ENCODE measurements around the gene CASTOR1.

Gene CASTOR1

DNA sequence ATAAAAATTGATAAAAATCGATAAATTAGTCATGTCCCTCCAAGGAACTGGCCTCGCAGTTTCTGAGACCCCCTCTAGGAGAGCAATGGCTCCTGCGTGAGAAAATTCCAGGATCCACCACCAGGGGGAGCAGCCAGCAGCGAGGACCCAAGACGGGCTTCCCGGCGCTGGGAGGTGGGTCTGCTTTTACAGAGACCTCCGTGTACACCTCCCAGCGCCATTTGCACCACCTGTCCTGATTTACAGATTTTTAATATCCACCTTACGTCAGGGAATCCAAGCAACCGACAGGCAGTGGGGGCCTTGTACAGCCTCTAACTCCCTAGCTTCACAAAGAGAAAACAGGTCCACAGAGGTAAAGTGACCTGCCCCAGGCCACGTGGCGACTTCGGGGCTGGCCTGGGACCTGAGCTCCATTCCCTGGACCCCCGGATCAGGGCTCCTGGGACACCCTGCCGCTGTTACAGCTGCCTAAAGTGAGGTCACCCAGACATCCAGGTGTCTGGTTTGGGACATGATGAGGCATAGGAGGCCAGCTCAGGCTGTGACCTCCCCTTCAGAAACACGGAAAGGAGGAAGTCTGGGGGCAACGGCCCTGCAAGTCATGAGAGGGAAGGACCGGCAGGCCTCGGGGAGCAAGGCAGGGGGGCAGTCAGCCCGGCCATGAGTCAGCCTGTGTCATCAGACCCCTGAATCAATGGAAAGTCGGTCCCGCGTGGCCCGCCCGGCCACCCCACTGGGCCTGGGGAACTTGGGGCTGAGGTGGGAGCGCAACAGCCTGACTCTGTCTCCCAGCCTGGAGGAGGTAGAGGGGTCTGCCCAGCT lies 26.2 kb downstream of the CASTOR1 start:
- peaks cover 41% of the 10 kb centered on the region for H3K4me1 Mint-ChIP-seq
- H3K9me3 Mint-ChIP-seq, result no peaks in the 10 kb centered on the region
- H3K27ac Mint-ChIP-seq, result peak overlapping the region; percentile 69
- ATAC-seq, result no peak
- H3K27me3 Mint-ChIP-seq, result no peaks in the 10 kb centered on the region
- DNase-seq, result peak; percentile 92
- peaks cover 27% of the 10 kb centered on the region for H3K36me3 Mint-ChIP-seq (ENCODE audit: low read depth)
- peak overlapping the region; percentile 96 for H3K4me3 Mint-ChIP-seq

DNA sequence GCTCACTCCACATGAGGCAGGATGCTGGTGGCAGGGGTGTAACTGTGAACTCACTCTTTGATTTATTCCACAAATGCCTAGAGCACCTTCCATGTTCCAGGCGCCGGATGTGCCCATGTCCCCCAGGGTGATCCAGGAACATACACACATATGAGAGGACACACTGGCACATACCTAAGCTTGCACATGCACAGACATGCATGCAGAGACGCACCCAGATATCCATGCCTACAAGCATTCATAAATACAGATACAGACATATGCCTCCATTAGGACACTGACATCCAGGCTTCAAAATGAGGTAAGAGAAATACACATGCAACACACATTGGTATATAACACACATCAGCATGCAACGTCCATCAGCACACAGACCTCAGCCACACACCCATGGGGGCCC lies 27.2 kb downstream of the CASTOR1 start:
- peaks cover 27% of the 10 kb centered on the region for H3K36me3 Mint-ChIP-seq (ENCODE audit: low read depth)
- peak overlapping the region; percentile 96 for H3K4me3 Mint-ChIP-seq
- DNase-seq, result no peak
- no peaks in the 10 kb centered on the region for H3K27me3 Mint-ChIP-seq
- ATAC-seq, result no peak
- H3K4me1 Mint-ChIP-seq, result peaks cover 33% of the 10 kb centered on the region
- H3K27ac Mint-ChIP-seq, result peak overlapping the region; percentile 59
- H3K9me3 Mint-ChIP-seq, result no peaks in the 10 kb centered on the region

DNA sequence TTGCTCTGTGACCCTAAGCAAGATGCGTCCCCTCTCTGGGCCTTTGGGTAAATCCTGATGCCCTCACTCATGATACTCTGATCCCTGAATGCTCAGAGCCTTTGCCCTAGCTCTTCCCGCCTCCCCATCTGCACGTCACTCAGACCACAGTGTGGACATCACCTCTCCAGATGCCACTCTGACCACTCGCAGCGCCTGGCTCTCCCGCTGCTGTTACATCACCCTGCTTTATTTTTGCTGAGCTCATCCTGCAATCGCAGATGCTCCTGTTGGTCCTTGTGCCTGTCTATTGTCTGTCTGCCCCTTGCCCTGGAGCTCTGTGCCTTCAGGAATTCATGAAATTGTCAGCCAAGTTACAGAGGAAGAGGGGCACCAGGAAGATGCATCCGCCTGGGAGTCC lies 28.2 kb downstream of the CASTOR1 start:
- H3K9me3 Mint-ChIP-seq, result no peaks in the 10 kb centered on the region
- H3K4me1 Mint-ChIP-seq, result peaks cover 28% of the 10 kb centered on the region
- H3K27me3 Mint-ChIP-seq, result no peaks in the 10 kb centered on the region
- no peak overlapping the region for H3K27ac Mint-ChIP-seq
- no peak overlapping the region for H3K4me3 Mint-ChIP-seq
- DNase-seq (no peak), ATAC-seq (no peak)
- H3K36me3 Mint-ChIP-seq (ENCODE audit: low read depth), result peaks cover 24% of the 10 kb centered on the region

DNA sequence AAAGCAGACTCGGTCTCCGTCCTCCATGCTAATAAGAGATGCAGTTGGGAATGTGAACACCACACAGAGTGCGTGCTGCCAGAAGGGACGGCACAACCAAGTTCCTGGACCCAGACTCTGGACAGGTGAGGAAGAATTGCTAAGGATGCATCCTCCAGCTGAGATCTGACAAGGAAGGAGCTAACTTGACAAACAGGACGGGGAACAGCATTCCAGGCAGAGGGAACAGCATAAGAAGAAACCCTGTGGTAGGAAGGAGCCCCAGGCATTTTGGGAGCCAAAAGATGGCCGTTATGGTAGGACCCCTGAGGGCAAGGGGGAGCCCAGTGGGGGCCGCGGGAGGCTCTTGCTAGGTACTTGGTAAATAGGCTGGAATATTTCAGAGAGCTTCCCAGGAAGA lies 28.6 kb downstream of the CASTOR1 start:
- H3K36me3 Mint-ChIP-seq (ENCODE audit: low read depth), result peaks cover 21% of the 10 kb centered on the region
- H3K27me3 Mint-ChIP-seq, result no peaks in the 10 kb centered on the region
- peaks cover 25% of the 10 kb centered on the region for H3K4me1 Mint-ChIP-seq
- H3K9me3 Mint-ChIP-seq, result no peaks in the 10 kb centered on the region
- ATAC-seq, result no peak
- H3K4me3 Mint-ChIP-seq, result no peak overlapping the region
- no peak for DNase-seq
- no peak overlapping the region for H3K27ac Mint-ChIP-seq

DNA sequence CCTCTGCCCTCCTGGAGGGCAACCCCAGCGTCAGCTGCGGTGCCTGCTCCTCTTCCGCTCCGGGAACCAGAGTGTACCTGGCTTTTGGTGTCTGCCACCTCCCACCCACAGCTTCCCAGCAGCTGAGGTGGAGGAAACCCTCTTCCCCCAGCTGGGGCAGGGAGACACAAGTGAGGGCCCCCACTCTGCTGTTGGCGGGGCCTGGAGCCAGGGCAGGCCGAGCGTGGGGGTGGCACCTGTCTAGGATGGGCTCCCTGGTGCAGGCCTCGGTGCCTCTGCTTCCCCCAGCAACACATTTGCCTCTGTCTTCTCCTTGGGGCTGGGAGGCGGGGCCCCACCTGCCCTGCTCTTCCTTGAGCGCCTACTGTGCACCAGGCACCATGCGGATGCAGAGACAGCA lies 29.0 kb downstream of the CASTOR1 start:
- H3K27me3 Mint-ChIP-seq, result no peaks in the 10 kb centered on the region
- ATAC-seq, result no peak
- H3K9me3 Mint-ChIP-seq, result no peaks in the 10 kb centered on the region
- H3K27ac Mint-ChIP-seq, result no peak overlapping the region
- peaks cover 24% of the 10 kb centered on the region for H3K4me1 Mint-ChIP-seq
- peaks cover 18% of the 10 kb centered on the region for H3K36me3 Mint-ChIP-seq (ENCODE audit: low read depth)
- no peak overlapping the region for H3K4me3 Mint-ChIP-seq
- DNase-seq, result no peak

DNA sequence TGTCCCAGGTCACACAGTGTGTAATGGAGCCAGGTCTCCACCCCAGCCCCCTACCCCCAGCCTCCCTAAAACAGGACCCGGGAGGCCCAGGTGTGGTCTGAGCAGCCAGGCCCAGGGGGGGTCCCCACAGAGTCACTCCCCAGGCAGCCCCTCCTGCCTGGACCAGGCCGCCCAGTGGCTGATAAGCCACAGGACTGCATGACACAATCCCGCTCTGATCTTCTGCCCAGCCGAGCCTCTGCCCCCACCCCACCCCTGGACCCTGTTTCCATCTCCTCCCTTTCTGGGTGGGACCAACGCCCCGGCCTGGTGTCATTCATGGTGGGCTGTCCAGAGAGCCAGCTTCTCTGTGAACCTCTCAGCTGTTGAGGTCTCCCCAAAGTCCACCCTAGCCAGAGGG lies 35.0 kb downstream of the CASTOR1 start:
- Mint-ChIP-seq H3K36me3 (ENCODE audit: low read depth) (no peaks in the 10 kb centered on the region), H3K27me3 (no peaks in the 10 kb centered on the region), H3K4me1 (peaks cover 36% of the 10 kb centered on the region), H3K4me3 (no peak overlapping the region), H3K27ac (no peak overlapping the region), H3K9me3 (no peaks in the 10 kb centered on the region)
- no peak for ATAC-seq
- DNase-seq, result no peak

DNA sequence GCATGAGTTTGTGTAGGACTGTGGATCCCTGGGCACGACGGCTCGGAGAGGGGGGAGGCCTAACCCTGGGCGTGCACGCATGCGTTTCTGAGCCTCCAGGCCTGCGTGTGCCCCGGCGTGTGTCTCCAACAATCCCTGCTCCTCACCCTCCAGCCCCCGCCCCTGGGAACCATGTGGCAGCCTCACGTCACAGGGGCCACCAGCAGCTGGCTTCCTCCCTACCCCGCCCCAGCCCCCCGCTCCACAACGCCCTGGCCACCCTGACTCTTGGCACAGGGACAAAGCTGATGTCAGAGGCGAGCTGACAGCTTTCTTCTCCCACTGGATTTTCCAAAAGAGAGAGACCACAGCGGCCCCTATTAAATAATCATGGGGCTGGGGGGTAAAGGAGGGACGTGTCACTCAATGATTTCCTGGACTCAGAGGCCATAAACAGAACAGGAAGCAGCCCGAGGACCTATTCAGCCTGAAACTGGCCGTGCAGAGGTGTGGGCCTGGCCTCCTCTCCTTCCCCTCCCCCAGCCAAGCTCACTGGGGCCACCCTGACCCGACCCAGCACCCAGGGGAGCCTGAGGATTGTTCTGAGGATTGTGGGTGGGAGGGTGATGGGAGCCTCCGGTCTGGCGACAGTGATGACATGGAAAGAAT lies 36.0 kb downstream of the CASTOR1 start:
- Mint-ChIP-seq H3K4me1 (peaks cover 40% of the 10 kb centered on the region), H3K36me3 (ENCODE audit: low read depth) (no peaks in the 10 kb centered on the region), H3K27ac (peak overlapping the region; percentile 59), H3K27me3 (no peaks in the 10 kb centered on the region), H3K4me3 (no peak overlapping the region), H3K9me3 (no peaks in the 10 kb centered on the region)
- DNase-seq (no peak), ATAC-seq (no peak)

DNA sequence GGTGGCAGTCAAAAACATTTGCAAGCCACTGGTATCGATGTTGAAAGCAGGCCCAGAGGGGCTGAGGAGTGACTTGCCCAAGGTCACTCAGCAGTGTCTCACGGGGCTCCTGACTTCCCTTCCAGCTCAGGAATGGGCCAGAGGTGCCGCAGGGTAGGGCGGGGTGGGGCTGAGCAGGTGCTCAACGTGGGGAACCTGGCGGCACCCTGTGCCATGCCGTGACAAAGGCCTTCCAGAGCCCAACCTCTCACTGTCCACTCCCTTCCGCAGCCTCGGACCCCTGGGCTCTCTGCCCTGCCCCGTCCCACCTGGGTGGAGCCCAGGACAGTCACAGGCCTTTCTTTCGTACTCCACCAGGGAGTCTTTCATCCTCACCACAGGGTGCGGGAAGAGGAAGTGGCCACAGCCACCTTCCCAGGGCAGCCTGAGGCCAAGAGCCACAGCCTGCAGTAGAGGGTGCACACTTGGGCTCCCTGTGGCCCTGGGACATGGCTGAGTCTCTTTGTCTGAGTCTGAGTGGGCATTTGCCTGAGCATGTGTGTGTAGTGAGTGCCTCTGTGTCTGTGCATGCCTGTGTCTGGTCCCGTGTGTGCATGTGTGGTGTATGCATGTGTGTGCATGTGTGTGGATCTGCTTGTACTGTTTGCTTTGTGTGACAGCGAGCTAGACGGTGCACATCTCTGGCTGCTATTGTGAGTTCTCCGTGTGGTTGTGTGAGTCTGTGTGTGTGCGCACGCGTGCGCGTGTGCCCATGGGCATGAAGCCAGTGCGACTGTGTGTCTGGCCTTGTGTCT lies 36.7 kb downstream of the CASTOR1 start:
- Mint-ChIP-seq H3K36me3 (ENCODE audit: low read depth) (no peaks in the 10 kb centered on the region), H3K4me3 (no peak overlapping the region), H3K4me1 (peaks cover 48% of the 10 kb centered on the region), H3K9me3 (no peaks in the 10 kb centered on the region), H3K27me3 (no peaks in the 10 kb centered on the region), H3K27ac (peak overlapping the region; percentile 59)
- no peak for ATAC-seq
- DNase-seq, result no peak

DNA sequence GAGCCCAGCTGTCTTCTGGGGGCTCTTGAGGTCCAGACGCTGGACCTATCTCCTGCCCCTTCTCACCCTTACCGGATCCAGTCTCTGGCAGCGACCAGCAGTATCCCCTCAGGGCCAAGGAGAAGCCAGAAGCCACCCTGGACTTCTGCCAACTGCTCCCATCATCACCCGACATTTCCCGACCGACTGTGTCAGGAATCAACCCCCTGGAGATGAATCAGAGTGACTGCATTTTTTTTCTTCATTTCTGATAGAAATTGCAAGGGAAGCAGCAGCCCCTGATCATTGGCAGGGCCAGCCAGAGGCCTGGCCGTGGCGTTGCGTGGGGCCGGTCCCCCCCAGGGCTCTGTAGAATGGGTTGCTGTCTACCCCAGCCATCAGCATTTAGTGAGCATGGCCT lies 37.6 kb downstream of the CASTOR1 start:
- H3K27me3 Mint-ChIP-seq, result no peaks in the 10 kb centered on the region
- no peaks in the 10 kb centered on the region for H3K9me3 Mint-ChIP-seq
- no peak for ATAC-seq
- H3K36me3 Mint-ChIP-seq (ENCODE audit: low read depth), result no peaks in the 10 kb centered on the region
- no peak overlapping the region for H3K4me3 Mint-ChIP-seq
- DNase-seq, result no peak
- peaks cover 56% of the 10 kb centered on the region for H3K4me1 Mint-ChIP-seq
- H3K27ac Mint-ChIP-seq, result peak overlapping the region; percentile 19

DNA sequence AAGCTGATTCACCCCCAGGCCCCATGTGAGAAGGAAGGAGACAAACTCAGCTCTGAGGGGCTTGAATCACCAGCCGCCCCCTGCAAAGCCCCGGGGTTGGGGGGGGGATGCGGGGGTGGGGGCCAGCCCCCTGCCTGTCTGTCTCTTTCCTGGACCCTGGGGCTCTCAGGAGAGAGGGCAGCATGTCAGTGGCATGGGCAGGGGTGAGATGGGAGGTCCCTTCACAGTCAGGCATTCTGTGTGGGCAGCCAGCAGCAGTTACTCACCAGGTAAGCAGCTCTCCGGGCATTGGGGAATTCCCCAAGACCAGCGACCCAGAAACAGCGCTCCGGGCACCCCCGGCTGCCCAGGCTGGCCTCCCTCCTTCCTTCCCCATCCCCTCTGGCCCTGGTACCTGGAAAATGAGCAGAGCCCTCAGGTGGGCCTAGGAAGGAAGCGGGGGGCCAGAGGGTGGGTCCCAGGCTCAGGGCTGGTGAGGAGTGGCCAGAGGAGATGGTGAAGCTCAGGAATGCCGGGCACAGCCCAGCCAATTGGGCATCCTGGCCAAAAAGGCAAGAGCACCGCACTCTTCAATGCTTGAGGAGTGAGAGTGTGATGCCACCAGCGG lies 38.5 kb downstream of the CASTOR1 start:
- no peak overlapping the region for H3K4me3 Mint-ChIP-seq
- no peaks in the 10 kb centered on the region for H3K9me3 Mint-ChIP-seq
- peaks cover 4% of the 10 kb centered on the region for H3K36me3 Mint-ChIP-seq (ENCODE audit: low read depth)
- peak overlapping the region; percentile 80 for H3K27ac Mint-ChIP-seq
- no peaks in the 10 kb centered on the region for H3K27me3 Mint-ChIP-seq
- DNase-seq (peak; percentile 69), ATAC-seq (peak; percentile 63)
- peaks cover 60% of the 10 kb centered on the region for H3K4me1 Mint-ChIP-seq

DNA sequence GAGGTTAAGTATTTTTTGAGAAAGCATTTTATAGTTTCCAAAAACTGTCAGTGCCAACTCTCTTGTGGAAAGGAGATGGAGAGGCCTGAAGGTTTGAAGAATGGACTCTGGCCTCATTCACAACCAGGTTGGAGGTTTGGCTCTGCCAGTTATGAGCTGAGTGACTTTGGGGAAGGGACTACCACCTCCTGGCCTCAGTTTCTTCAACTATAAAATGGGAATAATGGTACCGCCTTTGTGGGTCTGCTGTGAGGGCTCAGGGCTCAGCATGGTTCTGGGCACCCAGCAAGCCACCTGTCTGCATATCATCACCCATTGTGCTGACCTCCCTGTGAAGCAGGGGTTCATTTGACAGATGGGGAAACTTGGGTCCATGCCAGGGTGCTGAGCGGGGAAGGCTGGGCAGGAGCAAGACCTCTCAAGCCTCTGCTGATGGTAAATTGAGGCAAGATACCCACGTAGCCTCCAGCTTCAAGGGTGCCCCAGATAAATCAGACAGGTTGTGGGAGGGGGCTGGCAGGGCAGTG lies 39.2 kb downstream of the CASTOR1 start:
- no peak overlapping the region for H3K4me3 Mint-ChIP-seq
- H3K27me3 Mint-ChIP-seq, result no peaks in the 10 kb centered on the region
- no peaks in the 10 kb centered on the region for H3K9me3 Mint-ChIP-seq
- H3K4me1 Mint-ChIP-seq, result peaks cover 62% of the 10 kb centered on the region
- H3K27ac Mint-ChIP-seq, result peak overlapping the region; percentile 80
- no peak for DNase-seq
- peaks cover 9% of the 10 kb centered on the region for H3K36me3 Mint-ChIP-seq (ENCODE audit: low read depth)
- no peak for ATAC-seq

DNA sequence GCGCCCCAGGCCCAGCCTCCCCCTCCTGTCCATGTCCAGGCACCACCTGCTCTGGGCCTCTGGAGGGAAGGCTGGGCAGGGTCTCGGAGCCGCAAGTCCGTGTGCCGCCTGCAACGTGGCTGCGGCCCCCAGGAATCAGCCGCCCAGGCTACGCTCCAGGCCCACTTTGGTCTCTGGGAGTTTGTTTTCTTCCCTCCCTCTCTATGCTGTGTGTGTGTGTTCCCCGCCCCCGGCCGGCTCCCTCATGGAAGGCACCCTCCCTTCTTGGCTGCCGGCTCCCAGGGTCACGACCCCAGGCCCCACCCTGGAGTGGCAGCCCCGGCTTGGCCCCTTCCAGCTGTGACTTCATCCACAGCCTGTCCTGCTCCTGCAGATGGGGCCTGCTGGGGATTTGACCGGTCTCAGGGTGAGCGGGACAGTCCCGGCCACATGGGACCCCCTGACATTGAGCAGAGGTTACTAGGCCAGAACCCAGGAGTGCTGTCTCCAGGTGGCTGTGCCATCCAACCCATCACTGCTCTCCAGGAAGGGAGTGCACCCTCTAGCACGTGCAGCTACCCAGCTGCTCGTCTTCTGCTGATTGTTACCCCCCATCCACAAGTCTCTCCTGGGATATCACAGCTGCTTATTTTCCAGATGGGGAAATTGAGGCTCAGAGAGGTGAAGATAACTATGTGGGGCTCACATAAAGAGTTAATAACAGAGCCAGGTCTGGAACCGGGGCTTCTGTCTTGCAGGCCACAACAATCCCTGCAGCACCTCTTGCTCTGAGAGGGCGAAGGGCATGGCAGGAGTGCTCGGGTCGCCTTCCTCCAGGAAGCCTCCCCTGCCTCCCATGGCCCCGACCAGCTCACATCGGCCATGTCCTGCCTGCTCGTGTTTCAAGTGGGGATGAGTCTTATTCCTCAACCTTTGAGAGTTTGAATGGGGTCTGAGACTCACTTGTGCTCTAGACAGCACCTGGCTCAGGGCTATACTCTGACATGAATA lies 40.0 kb downstream of the CASTOR1 start:
- H3K9me3 Mint-ChIP-seq, result no peaks in the 10 kb centered on the region
- ATAC-seq (no peak), DNase-seq (no peak)
- H3K4me3 Mint-ChIP-seq, result no peak overlapping the region
- H3K36me3 Mint-ChIP-seq (ENCODE audit: low read depth), result peaks cover 16% of the 10 kb centered on the region
- H3K27ac Mint-ChIP-seq, result peak overlapping the region; percentile 80
- no peaks in the 10 kb centered on the region for H3K27me3 Mint-ChIP-seq
- H3K4me1 Mint-ChIP-seq, result peaks cover 70% of the 10 kb centered on the region

DNA sequence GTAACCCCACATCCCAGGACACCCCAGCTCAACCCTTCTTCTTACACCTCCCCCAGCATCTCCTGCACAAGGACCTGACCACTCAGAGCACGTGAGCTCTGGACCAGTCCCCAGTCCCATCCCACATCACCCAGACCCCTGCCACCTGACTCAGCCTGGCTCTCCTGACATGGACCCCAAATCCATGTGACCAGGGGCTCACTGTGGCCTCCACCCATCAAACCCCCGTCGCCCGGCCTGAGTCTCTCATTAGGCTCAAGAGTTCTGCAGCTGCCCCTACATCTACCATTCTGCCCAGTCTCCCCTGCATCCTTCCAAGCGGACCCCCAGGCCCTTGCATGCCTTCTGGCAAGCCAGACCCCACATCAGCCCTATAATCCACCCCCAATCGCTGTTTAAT lies 40.8 kb downstream of the CASTOR1 start:
- no peaks in the 10 kb centered on the region for H3K9me3 Mint-ChIP-seq
- ATAC-seq (no peak), DNase-seq (no peak)
- no peaks in the 10 kb centered on the region for H3K27me3 Mint-ChIP-seq
- H3K27ac Mint-ChIP-seq, result peak overlapping the region; percentile 73
- H3K4me1 Mint-ChIP-seq, result peaks cover 76% of the 10 kb centered on the region
- H3K36me3 Mint-ChIP-seq (ENCODE audit: low read depth), result peaks cover 25% of the 10 kb centered on the region
- no peak overlapping the region for H3K4me3 Mint-ChIP-seq

Data from activated naive CD8-positive, alpha-beta T cell treated with anti-CD3 and anti-CD28 coated beads, Interleukin-2, amount 50 U/mL, for 24 hours (primary cell).